ENCODE data around the gene TYW1B.
"Not testable (repeated sequence)": the region's sequence is repeated elsewhere in the genome, so short reads cannot be mapped to it uniquely, and the experiment has no call there.

DNA sequence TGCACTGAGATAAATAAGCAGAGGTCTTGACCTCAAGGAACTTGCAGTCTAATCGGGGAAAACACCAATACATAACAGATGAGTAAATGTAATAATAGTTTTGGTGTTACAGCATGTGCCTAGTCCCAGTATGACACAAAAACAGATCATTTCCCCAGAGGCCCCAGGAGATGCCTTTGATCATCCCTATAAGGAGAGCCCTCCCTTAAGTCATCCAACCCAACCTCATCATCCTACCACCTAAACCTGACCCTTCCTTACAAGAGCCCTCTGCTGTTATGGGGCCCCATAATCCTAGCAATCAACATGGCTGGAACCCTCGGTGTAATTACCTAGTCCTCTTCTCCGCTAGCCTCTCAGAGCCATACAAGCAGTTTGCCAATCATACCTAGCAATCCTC lies 116.1 kb downstream of the TYW1B start:
- TF ChIP-seq CTCF (conservative IDR thresholded peaks at IDR 0.05); EZH2 (IDR thresholded peaks at IDR 0.05; ENCODE audit: low read depth): not testable (repeated sequence)
